Activated T-cell treated with anti-CD3 and anti-CD28 coated beads, Interleukin-2, amount 50 U/mL, for 1 hour (primary cell): Measurements from ENCODE around the gene VPS13D.

Experiments
- DNase-seq: peaks from one replicate; pipeline ENCODE4 v3.0.0-alpha.2; 2020

Gene VPS13D

DNA sequence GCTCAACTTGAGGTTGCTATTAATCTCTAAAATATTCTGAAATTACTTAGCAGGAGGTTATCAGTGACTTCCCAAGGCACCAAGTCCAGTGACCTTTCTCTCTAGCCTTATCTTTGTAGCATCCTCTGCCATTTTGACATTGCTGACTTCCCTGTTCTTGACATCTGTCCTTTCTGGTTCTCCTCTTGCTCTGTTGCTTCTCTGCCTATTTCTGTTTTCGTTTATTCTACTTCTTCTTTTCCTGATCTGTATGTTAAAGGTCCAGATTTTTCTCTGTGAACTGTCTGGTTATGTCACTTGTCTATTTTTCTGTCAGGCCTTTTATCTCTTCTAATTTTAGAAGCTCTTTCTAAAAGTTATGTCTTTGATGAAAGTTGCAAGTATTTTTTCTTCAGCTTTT, 178.8 kb downstream of the VPS13D start:
- no peak for DNase-seq

DNA sequence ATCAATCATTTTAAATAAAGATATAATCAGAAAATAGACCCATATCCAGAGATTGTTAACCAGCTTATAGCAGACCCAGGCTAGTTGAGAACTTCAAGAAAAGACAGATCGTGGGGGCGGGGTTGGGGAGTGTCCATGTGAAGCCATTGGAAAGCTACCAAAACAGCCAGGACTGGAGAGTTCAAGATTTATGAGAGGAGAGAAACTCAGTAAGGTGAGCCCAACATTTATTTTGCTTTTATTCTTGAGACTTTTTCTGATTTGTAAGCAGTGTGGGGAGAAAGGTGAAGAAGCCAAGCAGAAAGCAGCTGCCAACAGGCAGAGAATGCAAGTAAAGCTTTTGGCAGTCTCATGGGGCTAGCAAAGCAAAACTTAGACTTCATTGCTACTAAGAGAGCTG, 179.9 kb downstream of the VPS13D start:
- no peak for DNase-seq

DNA sequence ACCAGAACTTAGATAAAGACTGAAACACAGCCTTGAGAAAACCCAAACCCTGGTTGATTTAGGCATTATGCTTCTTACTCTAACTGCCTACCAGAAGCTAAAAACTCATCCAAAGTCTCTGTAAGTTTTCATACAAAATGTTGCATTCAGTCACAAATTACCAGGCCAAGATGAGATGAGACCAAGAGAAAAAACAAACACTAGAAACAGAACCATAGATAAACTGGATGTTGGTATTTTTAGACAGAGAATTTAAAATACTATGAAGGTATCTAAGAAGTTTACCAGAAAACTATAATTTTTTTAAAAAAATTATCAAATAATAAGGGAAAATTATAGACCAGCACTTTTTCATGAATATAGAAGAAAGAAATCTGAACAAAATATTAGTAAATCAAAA, 180.5 kb downstream of the VPS13D start:
- DNase-seq, result no peak

DNA sequence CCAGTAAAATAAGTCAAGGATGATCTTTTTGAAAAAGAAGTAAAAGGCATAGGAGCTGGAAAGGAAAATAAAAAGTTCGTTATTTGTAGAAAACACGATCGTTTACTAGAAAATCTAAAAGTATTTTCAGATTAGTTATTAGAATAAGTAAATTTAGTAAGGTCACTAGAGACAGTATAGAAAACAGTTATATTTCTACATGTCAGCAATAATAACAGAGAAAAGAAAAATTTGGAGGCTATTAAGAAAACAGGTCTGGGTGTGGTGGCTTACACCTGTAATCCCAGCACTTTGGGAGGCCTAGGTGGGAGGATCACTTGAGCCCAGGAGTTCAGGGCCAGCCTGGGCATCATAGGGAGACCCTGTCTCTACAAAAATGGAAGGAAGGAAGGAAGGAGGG, 181.3 kb downstream of the VPS13D start:
- no peak for DNase-seq

DNA sequence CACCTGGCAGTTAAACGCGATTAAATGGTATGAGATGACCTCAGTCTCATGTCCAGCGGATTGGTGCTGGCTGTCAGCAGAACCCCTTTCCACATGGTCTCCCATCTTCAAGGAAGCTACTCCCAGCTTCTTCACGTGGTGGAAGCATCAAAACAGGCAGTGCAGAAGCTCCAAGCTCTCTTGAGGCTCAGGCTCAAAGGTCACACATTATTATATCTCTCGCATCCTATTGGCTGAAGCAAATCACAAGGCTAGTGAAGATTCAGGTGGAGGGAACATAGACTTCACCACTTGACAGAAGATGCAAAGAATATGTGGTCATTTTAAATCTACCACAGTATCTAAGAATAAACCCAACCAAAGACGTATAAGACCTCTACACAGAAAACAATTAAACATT, 181.9 kb downstream of the VPS13D start:
- DNase-seq, result no peak

DNA sequence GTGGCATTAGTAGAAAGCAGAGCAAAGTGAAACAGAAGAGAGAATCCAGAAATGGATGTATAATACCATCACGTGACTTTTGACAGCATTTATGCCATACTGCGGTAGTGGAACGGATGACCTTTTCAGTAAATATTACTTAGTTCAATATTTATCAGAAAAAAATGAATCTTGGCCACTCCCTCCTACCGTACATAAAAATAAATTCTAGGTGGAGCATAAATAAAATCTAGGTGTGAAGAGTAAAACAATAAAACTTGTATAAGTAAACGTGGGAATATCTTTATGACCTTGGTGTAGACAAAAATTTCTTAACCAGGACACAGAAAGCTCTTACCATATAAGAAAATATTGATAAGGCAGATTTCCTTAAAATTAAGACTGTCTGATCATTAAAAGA, 182.6 kb downstream of the VPS13D start:
- DNase-seq, result no peak

DNA sequence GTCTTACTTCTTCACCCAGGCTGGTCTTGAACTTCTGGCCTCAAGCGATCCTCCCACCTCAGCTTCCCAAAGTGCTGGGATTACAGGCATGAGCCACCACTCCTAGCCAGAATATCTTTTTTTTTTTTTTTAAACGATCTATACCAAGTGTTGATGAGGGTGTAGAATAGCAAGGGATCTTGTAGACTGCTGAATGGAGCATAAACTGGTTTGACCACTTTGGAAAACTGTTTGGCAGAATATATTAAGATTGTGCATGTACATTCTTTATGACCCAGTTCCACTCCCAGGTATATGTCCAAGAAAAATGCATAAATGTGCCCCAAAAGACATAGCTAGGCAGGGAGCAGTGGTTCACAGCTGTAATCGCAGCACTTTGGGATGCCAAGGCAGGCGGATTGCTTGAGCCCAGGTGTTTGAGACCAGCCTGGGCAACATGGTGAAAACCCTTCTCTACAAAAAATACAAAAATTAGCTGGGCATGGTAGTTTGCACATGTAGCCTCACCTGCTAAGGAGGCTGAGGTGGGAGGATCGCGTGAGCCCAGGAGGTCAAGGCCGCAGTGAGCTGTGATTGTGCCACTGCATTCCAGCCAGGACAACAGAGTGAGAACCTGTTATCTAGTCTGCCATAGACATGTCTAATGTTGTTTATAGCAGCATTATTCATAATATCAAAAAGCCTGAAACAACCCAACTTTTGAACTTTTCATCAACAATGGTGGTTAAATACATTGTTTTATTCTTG, 184.0 kb downstream of the VPS13D start:
- DNase-seq, result no peak

DNA sequence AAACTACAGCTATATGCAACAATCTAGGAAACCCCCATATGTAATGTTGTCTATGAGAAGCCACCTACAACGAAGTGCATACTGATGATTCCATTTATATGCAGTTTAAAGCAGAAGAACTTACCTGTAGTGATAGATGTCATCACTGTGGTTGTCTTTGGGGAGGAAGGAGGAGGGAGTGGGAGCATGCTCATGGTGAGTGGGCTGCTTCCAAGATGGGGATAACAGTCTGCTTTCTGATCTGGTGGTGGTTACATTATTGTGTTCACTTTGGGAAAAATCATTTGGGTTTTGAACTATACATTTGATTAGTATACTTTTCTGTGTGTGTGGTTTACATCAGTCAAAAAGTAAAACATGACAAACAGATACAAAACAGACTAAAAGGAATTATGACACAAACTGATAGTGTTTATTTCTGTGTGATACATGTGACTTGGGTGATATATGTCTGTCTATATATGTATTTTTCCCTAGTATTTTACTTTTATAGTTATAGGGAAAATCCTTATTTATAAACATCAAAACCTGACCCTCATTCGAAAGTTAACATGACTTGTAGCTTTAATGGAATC, 184.7 kb downstream of the VPS13D start:
- DNase-seq, result no peak

DNA sequence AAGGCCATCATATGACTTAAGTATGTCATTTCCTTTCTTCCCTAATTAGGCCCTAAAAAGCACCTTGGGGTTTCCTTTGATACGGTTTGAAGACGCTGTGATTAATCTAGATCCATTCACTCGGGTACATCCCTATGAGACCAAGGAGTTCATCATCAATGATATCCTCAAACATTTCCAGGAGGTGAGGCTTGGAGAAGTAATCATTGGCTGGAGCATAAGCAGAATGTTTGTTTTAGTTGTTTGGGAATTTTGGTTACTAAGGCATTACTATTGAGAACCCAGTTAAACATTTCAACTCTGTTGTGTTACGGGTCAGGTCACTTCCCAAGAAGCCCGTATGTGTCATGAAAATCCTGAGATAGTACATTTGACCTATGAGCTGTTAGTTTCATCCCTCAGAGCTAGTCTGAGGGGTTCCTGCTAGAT, 185.2 kb downstream of the VPS13D start:
- DNase-seq, result no peak

DNA sequence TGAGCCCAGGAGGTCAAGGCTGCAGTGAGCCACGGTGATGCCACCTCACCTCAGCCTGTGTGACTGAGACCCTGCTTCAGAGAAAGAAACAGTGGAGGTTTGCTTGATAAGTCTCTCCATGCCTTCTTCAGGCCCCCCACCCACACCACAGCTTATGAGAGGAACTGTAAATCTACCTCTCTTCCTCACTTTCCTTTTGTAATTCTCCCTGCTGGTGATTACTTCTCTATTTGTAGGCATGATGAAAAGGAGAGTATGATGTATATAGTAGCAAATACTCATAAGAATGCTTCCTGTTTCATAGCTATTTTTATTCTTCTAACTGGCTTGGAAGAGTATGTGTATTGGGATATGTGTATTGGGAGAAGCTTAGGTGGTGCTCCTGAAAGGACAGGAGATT, 186.3 kb downstream of the VPS13D start:
- no peak for DNase-seq

DNA sequence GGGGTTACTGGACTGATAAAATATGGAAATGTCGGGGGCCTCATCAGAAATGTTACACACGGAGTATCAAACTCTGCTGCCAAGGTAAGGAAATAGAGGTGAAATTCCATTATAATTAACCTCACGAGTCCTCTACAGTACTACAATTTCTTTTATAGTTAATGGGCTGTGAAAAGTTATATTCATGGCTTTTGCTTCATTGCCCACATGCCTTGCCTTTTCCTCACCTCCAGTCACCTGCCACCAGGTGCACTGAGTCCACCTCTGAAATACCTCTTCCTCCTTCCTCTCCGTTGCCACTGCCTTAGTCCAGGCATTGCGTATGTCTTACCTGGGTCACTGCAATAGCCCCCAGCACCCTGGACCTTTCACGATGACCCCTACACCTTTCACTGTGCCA, 186.9 kb downstream of the VPS13D start:
- no peak for DNase-seq

DNA sequence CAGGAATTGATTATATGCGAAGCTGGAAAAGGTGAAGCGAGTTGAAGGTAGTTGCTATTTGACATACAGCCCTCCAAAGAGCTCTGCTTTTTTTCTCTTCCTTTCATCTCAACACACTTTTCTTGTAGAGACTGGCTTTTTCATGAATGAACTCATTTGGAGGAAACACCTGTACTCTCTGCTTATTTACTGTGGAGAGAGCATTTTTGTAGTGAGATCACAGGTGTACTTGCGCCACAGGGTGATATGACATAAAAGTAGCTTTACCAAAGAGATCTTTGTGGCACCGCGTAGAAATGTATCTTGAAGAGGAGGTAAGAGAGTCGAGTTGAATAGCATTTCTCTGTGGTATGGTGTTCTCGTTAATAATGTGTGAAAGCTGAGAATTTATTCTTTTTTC, 187.6 kb downstream of the VPS13D start:
- DNase-seq, result no peak

DNA sequence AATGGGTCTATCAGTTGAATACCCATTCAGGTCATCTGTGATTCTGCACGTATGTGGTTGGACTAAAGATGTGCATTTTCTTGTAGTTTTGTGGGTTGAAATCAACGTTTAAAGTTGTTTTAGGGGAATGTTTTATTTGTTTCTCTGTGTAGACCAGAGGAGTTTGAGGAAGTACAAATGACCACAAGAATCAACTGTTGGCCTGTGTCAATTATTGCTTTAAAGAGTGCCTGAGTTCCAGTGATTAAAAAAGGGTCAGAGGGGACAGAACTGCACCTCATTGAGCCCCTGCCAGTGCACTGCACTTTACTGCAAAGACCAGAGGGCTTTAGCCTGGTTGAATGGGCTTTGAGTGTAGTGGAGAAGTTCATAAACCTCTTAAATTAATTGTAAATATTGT, 190.3 kb downstream of the VPS13D start:
- no peak for DNase-seq

DNA sequence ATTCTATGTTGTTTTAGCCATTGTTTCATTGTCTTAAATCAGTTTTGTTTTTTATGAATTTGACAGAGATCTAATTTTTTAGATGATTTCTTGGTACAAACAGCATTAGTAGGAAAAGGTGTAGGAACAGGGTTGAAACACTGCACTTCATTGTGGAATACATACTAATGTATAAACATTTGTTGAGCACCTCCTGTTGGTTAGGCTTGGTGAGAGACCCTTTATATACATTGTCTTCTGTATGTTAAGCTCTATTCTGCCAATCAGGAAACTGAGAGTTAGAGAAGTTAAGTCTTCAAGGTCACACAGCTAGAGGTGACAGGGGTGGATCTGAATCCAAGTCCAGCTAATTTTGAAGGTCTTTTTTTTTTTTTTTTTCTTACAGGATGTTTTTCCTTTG, 192.7 kb downstream of the VPS13D start:
- no peak for DNase-seq

DNA sequence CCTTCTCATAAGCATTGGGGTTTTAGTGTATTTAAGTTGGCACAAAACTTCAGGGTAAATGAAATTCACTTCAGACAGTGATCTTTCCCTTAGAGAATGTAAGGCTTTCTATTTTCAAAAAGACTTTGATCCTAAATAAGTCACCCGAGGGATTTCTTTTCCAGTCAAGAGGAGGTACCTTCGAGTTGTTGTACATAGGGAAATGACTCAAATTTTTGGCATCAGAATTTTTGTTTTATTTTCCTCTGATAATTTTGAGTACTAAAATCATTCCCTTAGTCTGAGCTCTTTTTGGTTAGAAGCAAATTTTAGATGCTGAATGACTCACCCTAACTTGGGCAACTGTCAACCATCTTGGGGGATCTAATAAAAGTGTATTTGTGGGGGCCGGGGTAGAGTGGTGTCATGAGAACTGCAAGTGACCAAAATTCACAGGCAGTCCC, 194.3 kb downstream of the VPS13D start:
- no peak for DNase-seq

DNA sequence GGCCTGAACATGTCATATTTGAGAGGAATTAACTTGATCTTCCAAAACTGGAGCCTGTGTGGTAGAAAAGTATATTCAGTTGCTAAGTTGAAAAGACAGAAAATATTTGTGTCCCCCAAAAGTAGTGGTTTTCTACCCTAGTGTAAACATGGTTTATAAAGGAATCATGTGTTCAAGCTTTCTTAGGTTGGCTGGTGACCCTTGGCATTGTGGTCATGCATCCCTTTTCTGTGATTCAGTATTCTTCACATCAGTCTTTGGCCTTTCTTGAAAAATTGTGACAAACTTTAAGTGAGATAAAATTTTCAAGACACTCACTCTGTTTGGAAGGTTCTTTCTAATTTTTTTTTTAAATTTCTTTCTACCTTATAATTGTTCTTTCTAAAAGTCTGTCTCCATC, 195.0 kb downstream of the VPS13D start:
- no peak for DNase-seq

DNA sequence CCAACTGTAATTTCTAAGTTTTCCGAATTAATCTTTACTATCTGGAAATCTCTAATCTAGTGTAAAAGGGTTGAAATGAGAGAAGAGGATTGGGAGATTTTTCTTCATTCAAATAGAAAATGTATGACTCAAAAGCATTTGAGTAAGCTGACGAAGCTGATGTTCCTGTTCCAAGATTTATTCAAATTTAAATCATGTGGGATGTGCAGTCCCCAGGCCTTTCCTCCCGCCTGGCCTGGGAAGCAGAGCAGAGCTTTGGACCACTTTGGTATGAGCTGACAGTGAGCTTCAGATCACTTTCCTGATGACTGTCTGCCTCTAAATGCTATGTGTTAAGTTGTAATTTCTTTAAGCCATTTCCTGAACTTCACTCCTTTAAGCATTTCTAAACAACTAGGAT, 196.2 kb downstream of the VPS13D start:
- DNase-seq, result no peak

DNA sequence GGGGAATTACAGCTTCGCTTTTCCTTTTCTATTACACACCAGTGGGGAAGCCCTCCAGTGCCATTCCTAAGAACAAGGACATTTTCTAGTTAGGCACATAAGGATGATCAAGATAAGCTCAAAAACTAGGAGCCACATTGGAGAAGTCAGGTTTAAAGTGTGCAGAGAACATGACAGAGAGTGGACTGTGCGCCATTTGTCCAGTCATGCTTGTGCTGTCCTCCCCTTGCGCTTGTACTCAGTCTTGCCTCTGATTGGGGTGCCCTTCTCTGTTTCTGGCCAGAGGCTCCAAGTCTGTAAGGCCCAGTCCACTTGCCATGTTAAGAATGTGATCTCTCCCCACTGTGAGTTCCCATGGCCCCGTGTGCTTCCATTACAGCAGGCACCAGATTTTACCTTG, 198.5 kb downstream of the VPS13D start:
- no peak for DNase-seq

DNA sequence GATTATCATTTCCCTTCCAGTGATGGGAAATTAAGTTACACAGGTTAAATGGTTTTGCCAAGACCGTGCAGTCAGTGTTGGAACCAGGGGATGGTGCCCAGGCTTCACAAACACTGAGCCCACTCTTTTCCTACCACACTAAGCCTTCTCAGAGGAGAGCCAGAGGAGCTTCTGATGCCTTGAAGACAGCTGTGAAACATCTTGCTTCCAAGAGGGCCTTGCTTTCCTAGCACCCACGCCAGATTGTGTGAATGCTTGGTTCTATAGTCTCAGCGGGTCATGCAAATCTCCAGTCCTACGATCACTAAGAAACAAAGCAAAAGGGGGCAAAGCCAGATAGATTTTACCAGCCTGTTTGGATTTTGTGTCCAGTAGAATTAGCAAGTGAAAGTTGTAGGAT, 200.7 kb downstream of the VPS13D start:
- DNase-seq, result no peak

DNA sequence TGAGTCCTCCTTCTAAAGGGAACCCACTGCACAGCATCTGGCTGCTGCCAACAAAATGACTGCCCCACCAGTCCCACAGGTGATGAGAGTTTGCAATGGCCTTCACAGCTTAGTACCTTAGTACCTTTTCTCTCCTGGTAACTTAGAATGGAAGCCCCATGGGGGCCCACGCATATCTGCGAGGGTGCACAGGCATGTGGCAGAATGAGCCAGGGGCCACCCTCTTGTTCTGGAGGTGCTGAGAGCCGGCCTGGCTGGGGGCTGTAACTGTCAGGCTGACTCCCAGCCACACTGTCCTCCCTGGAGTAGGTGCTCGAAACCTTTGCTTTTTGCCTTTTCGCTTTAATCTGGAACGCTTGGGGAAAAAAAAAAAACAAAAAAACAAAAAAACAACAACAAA, 203.1 kb downstream of the VPS13D start:
- DNase-seq, result no peak

DNA sequence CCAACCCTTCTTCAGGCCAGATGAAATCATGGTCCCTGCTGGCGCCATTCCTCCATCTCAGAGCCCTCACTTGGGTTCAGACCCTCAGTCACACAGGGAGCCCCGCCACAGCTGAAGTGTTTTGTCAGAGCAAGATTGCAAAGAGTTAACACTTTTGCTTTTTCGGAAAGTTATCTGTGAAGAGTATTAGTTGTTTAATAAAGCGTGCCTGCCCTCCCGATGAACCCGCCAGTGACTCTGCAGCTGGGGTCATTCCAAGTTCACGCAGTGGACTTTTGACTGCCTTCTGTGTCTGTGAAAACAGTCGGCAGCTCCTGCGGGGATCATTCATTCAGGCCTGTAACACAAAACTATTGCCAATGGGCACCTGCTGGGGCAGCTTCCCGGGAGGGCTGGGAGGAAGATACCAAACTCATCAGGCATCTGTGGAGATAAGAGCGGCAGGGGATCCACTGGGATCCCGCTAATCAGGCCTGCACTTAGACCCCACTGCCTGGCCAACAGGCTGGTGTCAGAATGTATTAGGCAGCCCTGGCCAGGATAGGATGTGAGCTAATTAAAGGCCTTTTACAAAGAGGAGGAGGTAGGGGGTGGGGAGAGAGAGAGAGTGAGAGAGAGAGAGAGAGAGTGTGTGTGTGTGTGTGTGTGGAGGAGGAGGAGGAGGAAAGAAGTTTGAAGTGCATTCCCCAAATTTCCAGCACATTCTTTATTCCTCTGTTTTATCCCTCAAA, 203.7 kb downstream of the VPS13D start:
- DNase-seq, result no peak

DNA sequence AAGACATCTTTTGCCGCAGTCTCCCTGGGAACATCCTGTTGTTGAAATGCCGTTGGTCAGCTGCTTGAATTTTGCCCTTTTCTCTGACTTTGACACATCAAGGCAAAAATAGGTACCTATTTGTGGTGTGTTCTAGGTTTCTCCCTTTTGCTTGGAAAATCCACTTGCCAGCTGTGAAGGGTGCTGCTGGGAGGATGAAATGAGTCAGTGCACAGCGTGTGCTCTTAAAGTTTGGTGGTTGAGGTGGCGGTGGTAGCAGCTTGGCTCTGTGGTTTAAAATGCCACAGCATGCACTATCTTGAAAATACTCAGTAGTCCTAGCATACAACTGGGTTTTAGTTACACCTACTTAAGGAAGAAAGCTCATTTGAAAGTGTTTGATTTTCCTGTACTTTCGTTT, 204.3 kb downstream of the VPS13D start:
- peak; percentile 53 for DNase-seq

DNA sequence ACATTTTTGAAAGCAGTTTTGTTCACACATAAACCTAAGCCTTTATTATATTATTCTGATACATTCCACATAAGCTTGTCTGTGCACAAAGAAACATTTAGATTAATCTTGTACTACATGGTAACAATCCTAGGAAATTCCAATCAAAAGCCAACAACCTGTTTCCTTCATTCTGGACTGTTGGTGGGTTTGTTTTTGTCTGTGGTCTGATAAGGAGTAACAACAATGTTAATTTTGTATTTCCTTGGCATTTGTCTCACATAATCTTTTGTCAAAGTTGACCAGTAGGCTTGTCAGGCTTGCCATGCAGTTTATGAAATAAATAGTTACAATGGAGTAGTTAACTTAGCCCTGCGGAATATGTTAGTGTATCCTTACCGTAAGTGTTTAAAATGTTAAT, 204.9 kb downstream of the VPS13D start:
- no peak for DNase-seq

DNA sequence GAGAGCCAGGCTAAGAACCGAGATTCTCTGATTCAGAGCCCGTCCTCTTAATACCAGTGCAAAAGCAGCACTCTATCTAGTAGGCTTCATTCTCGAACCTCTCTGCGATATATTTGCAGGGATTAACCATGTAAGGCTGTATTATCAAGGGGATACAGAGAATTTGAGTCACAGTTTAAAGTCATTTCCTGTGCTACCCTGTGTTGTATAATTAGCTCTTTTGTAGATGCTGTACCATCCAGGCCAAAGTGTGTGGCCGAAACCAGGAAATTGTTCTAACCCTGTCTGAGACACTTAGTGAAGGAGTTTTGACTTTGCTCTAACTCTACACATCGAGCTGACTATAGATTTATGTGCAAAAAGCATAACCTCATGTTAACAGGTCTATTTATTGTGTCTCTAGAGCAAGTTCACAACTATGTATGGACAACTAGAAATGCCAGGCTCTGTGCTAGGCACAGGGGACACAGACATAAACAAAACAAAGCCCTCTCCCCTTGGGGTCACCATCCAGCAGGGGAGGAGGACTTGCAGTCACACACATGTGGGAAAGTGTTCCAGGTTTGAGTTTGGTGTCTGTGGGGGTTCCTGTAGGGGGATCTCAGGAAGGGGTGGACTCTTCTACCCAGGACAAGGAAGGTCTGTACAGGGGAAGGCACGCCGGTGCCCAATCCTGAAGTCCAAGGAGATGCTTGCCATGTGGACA, 206.0 kb downstream of the VPS13D start:
- no peak for DNase-seq
